ENCODE data around the gene DCBLD1.

The DCBLD1 gene

GRCh38 chr6:117592983-117593759 is 110.7 kb downstream of the DCBLD1 start:
- H3K36me3 ChIP-seq: peaks cover 31% of the 10 kb centered on the region
- H3K9me3 ChIP-seq: no peaks in the 10 kb centered on the region
- TF ChIP-seq CTCF (IDR thresholded peaks at IDR 0.05; ENCODE audit: low read depth, low read length): no peak
- no peaks in the 10 kb centered on the region for H3K27me3 ChIP-seq
- no peak for DNase-seq
- no peak overlapping the region for H3K4me3 ChIP-seq (ENCODE audit: low read depth, low read length)
- no peaks in the 10 kb centered on the region for H3K4me1 ChIP-seq

DNA sequence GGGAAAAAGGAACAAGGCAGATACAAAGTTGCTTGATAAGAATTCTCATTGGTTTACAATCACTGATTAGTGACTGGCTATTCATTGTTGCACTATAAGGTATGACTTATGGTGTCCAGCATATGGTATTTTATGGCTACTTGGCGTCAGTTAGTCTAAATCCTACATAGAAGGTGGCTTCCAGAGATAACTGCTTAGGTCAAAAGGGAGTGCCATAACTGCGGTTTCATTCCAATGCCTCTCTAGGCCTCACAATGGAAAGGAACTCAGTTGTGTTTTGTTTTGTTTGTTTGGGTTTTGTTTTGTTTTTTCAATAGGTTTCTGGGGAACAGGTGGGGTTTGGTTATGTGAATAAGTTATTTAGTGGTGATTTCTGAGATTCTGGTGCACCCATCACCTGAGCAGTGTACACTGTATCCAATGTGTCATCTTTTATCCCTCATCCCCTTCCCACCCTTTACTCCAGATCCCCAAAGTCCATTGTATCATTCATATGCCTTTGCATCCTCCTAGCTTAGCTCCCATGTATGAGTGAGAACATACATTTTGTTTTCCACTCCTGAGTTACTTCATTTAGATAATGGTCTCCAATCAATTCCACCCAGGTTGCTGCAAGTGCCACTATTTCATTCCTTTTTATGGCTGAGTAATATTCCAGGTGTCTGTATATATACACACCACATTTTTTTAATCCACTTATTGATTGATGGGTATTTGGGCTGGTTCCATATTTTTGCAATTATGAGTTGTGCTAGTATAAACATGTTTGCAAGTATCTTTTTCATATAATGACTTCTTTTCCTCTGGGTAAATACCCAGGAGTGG is 112.8 kb downstream of the DCBLD1 start:
- H3K36me3 ChIP-seq: peaks cover 23% of the 10 kb centered on the region

GRCh38 chr6:117597755-117598154 is 115.3 kb downstream of the DCBLD1 start:
- Histone ChIP-seq H3K9me3 (no peaks in the 10 kb centered on the region), H3K4me3 (ENCODE audit: low read depth, low read length) (no peak overlapping the region), H3K36me3 (peaks cover 16% of the 10 kb centered on the region), H3K4me1 (no peaks in the 10 kb centered on the region), H3K27me3 (no peaks in the 10 kb centered on the region)
- DNase-seq: no peak
- TF ChIP-seq CTCF (IDR thresholded peaks at IDR 0.05; ENCODE audit: low read depth, low read length): no peak

More for the DNA sequence above, 112.8 kb downstream of the DCBLD1 start:
- H3K4me1 ChIP-seq: no peaks in the 10 kb centered on the region
- no peaks in the 10 kb centered on the region for H3K27me3 ChIP-seq
- no peaks in the 10 kb centered on the region for H3K9me3 ChIP-seq
- no peak for DNase-seq
- TF ChIP-seq CTCF (IDR thresholded peaks at IDR 0.05; ENCODE audit: low read depth, low read length): no peak
- no peak overlapping the region for H3K4me3 ChIP-seq (ENCODE audit: low read depth, low read length)

Measured in BE2C (cell line).